ENCODE measurements around the gene GLB1L3. TPM values are rescaled to one million over a fixed set of nuclear protein-coding genes. Genes with fewer than 3 reads are reported as not detected.

GLB1L3 gene
- total and polyA plus RNA-seq, 2 donors (not counting 3 experiments of a cell fraction or from before 2014, with no cell fraction given), result not detected

- H3K79me2 ChIP-seq (ENCODE audit: control insufficient read depth, insufficient read depth, low read length), result no peaks in the 10 kb centered on the region
- H3K27ac ChIP-seq (ENCODE audit: insufficient read depth, low read depth, low read length), result no peak overlapping the region
- no peak for FAIRE-seq
- H3K27me3 ChIP-seq (ENCODE audit: control insufficient read depth in 2 of 2, insufficient read depth in 2 of 2, low read length in 2 of 2), result peaks cover 54 to 73% of the 10 kb centered on the region in 2 experiments
- CTCF ChIA-PET, result interaction anchor here (1.1 kb wide), 1 partner anchor 15 kb away, joined by 5 read pairs; no protein-coding TSS in a partner anchor
- H3K9ac ChIP-seq (replicated peaks; ENCODE audit: extremely low read depth, insufficient read depth, low read length), result no peak overlapping the region
- H3K36me3 ChIP-seq (ENCODE audit: control insufficient read depth in 2 of 2, extremely low read depth in 1 of 2, insufficient read depth in 2 of 2, low read length in 2 of 2), result no peaks in the 10 kb centered on the region
- no peaks in the 10 kb centered on the region for H3K9me3 ChIP-seq (replicated peaks; ENCODE audit: control insufficient read depth, insufficient read depth, low read length)
- dilution Hi-C loops (cut with MboI; ENCODE audit: extremely low pct_ligation_motif_present, low sequenced_read_pairs) (no loop called here), intact Hi-C loops (cut with micrococcal nuclease) (no loop called here)
- no peak for TF ChIP-seq MYC (IDR thresholded peaks at IDR 0.05; ENCODE audit: low read depth, low read length)
- TF ChIP-seq EZH2 (IDR thresholded peaks at IDR 0.05; ENCODE audit: borderline replicate concordance, low read depth, low read length, severe bottlenecking), result peak; percentile 77
- H3K9me1 ChIP-seq (replicated peaks; ENCODE audit: control insufficient read depth, extremely low read depth, insufficient read depth, low read length), result no peaks in the 10 kb centered on the region
- H3K4me1 ChIP-seq (ENCODE audit: control insufficient read depth, extremely low read depth, insufficient read depth, low read length), result peaks cover 2% of the 10 kb centered on the region
- no peaks in the 10 kb centered on the region for H4K20me1 ChIP-seq (replicated peaks; ENCODE audit: control insufficient read depth, extremely low read depth, insufficient read depth, low read length)
- BruUV-seq (replicated peaks), result no TSS peak
- no peak for DNase-seq (ENCODE audit: low read depth, low spot score)
- POLR2A ChIA-PET, result no interaction called here
- H2AFZ ChIP-seq (ENCODE audit: low read depth, low read length), result no peak overlapping the region
- H3K4me2 ChIP-seq (ENCODE audit: insufficient read depth, low read length), result peak overlapping the region; percentile 18
- H3K4me3 ChIP-seq (replicated peaks in 1 of 3; ENCODE audit: insufficient read depth in 1 of 3, low read depth in 1 of 3, low read length in 3 of 3), result no peak overlapping the region
Measured at GRCh38 chr11:134276396-134277182, 410 bp downstream of the GLB1L3 start.

GRCh38 chr11:134277183-134278001, 1.2 kb downstream of the GLB1L3 start:
- dilution Hi-C loops (cut with MboI; ENCODE audit: extremely low pct_ligation_motif_present, low sequenced_read_pairs) (no loop called here), intact Hi-C loops (cut with micrococcal nuclease) (no loop called here)
- H3K9me1 ChIP-seq (replicated peaks; ENCODE audit: control insufficient read depth, extremely low read depth, insufficient read depth, low read length), result no peaks in the 10 kb centered on the region
- FAIRE-seq, result peak; percentile 46
- peaks cover 51 to 70% of the 10 kb centered on the region in 2 experiments for H3K27me3 ChIP-seq (ENCODE audit: control insufficient read depth in 2 of 2, insufficient read depth in 2 of 2, low read length in 2 of 2)
- ChIA-PET POLR2A (no interaction called here), CTCF (interaction anchor here (1.0 kb wide), 1 partner anchor 350 kb away, joined by 3 read pairs; no protein-coding TSS in a partner anchor)
- no peaks in the 10 kb centered on the region for H3K36me3 ChIP-seq (ENCODE audit: control insufficient read depth in 2 of 2, extremely low read depth in 1 of 2, insufficient read depth in 2 of 2, low read length in 2 of 2)
- no peak overlapping the region for H3K4me2 ChIP-seq (ENCODE audit: insufficient read depth, low read length)
- H3K4me3 ChIP-seq (replicated peaks in 1 of 3; ENCODE audit: insufficient read depth in 1 of 3, low read depth in 1 of 3, low read length in 3 of 3), result no peak overlapping the region
- peak; percentile 67 for TF ChIP-seq EZH2 (IDR thresholded peaks at IDR 0.05; ENCODE audit: borderline replicate concordance, low read depth, low read length, severe bottlenecking)
- no peak for TF ChIP-seq FOS (IDR thresholded peaks at IDR 0.05; ENCODE audit: borderline replicate concordance, insufficient read depth, low read length)
- TF ChIP-seq JUN (IDR thresholded peaks at IDR 0.05; ENCODE audit: borderline replicate concordance, insufficient read depth, insufficient read length, low read depth), result no peak
- TF ChIP-seq MYC (IDR thresholded peaks at IDR 0.05; ENCODE audit: low read depth, low read length), result no peak
- no peak for DNase-seq (ENCODE audit: low read depth, low spot score)
- no TSS peak for BruUV-seq (replicated peaks)
- no peaks in the 10 kb centered on the region for H3K79me2 ChIP-seq (ENCODE audit: control insufficient read depth, insufficient read depth, low read length)
- no peak overlapping the region for H3K27ac ChIP-seq (ENCODE audit: insufficient read depth, low read depth, low read length)
- H3K9ac ChIP-seq (replicated peaks; ENCODE audit: extremely low read depth, insufficient read depth, low read length), result no peak overlapping the region
- no peaks in the 10 kb centered on the region for H4K20me1 ChIP-seq (replicated peaks; ENCODE audit: control insufficient read depth, extremely low read depth, insufficient read depth, low read length)
- H3K4me1 ChIP-seq (ENCODE audit: control insufficient read depth, extremely low read depth, insufficient read depth, low read length), result peaks cover 2% of the 10 kb centered on the region
- no peak overlapping the region for H2AFZ ChIP-seq (ENCODE audit: low read depth, low read length)
- no peaks in the 10 kb centered on the region for H3K9me3 ChIP-seq (replicated peaks; ENCODE audit: control insufficient read depth, insufficient read depth, low read length)
